GM18505 (cell line): ENCODE results near the gene TBC1D22A.

Experiments used
- ATAC-seq: cut with Tn5 transposase; IDR thresholded peaks from one replicate; pipeline ENCODE4 v1.9.1; 2021; ENCODE audit not compliant: unreplicated experiment
- POLR2A ChIP-seq: IDR thresholded peaks from 4 replicates; pipeline ENCODE4 v1.6.1; 2011; ENCODE audit warnings: borderline replicate concordance; ENCODE audit not compliant: insufficient read depth, insufficient read length; ENCODE audit errors: extremely low read depth

TBC1D22A gene

GRCh38 chr22:46894851-46895640, 132.6 kb downstream of the TBC1D22A start:
- no peak for ATAC-seq
- TF ChIP-seq POLR2A, result no peak

GRCh38 chr22:46895753-46896152, 133.3 kb downstream of the TBC1D22A start:
- TF ChIP-seq POLR2A, result no peak
- no peak for ATAC-seq

GRCh38 chr22:46896166-46896565, 133.7 kb downstream of the TBC1D22A start:
- no peak for TF ChIP-seq POLR2A
- ATAC-seq, result no peak

GRCh38 chr22:46896568-46897245, 134.3 kb downstream of the TBC1D22A start:
- no peak for TF ChIP-seq POLR2A
- ATAC-seq, result no peak

GRCh38 chr22:46897246-46897623, 134.8 kb downstream of the TBC1D22A start:
- ATAC-seq, result no peak

GRCh38 chr22:46900549-46900948, 138.1 kb downstream of the TBC1D22A start:
- no peak for ATAC-seq
- TF ChIP-seq POLR2A, result no peak

More at GRCh38 chr22:46897246-46897623, 134.8 kb downstream of the TBC1D22A start:
- no peak for TF ChIP-seq POLR2A

GRCh38 chr22:46902436-46902835, 140.0 kb downstream of the TBC1D22A start:
- ATAC-seq, result no peak
- TF ChIP-seq POLR2A, result no peak

GRCh38 chr22:46902998-46903916, 140.8 kb downstream of the TBC1D22A start:
- ATAC-seq, result no peak
- no peak for TF ChIP-seq POLR2A

- ATAC-seq, result no peak
- TF ChIP-seq POLR2A, result no peak
Observed at GRCh38 chr22:46905415-46905814, 143.0 kb downstream of the TBC1D22A start.

- no peak for ATAC-seq
- TF ChIP-seq POLR2A, result no peak
Observed at GRCh38 chr22:46905834-46906233, 143.4 kb downstream of the TBC1D22A start.

- no peak for ATAC-seq
- no peak for TF ChIP-seq POLR2A
Observed at GRCh38 chr22:46906326-46907045, 144.0 kb downstream of the TBC1D22A start.
